HG02798 (cell line): ENCODE data around the gene CISD3.
"Not testable (repeated sequence)": the region's sequence is repeated elsewhere in the genome, so short reads cannot be mapped to it uniquely, and the experiment has no call there.

Source experiments
- ATAC-seq: cut with Tn5 transposase; IDR thresholded peaks from one replicate; pipeline ENCODE4 v1.9.1; 2021; ENCODE audit warnings: mild to moderate bottlenecking; ENCODE audit not compliant: unreplicated experiment, poor library complexity

CISD3 gene

DNA sequence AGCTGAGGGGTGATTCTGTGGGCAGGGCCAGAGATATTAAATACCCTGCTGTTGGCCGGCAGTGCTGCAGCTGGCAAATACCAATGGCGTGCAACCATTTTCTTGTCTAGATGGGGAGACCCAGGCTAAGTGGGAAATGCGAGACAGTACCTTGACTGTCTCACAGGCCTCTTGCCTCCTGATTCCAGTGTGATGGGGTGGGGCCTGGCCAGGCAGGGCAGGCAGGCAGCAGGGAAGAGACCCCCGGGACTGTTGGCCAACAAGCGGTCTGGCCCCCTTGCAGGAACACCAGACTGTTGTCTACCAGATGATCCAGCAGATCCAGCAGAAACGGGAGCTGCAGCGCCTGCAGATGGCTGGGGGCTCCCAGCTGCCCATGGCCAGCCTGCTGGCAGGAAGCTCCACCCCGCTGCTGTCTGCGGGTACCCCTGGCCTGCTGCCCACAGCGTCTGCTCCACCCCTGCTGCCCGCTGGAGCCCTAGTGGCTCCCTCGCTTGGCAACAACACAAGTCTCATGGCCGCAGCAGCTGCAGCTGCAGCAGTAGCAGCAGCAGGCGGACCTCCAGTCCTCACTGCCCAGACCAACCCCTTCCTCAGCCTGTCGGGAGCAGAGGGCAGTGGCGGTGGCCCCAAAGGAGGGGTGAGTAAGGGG, 5.7 kb upstream of the CISD3 start:
- no peak for ATAC-seq

DNA sequence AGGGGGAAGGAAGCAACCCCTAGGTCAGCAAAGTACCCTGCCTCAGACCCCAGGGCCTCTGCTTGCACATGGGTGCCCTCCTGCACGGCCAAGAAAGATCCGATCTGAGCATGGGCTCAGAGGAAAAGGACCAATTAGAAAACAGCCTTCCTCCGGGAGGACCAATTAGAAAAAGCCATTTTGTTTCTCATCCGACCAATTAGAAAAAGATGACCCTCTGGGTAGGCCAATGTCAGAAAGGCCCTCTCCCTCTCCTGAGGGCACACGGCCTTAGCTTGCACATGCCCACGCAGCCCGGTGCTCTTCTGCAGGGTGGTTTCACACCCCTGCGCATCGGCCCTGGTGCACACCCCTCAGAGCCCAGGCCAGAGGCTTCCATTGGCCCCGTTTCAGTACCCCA, 5.1 kb upstream of the CISD3 start:
- ATAC-seq: no peak

DNA sequence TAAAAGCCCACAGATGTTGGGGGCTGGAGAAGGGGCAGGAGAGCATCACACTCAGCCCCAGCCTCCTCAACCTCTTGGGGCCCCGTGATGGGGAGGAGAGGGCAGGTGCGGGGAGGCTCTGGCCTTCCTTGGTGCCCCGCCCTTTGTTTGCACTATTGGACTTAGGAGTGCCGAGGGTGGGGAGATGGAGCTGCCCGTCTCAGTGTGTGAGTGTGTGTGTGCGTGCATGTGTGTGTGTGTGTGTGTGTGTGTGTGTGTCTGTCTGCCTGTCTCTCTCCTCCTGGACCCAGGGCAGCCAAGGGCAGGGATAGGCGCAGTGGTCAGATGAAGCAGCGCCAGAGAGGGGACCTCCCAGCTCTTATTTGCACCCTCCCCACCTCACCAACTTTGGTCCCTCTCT, 4.0 kb upstream of the CISD3 start:
- not testable (repeated sequence) for ATAC-seq

DNA sequence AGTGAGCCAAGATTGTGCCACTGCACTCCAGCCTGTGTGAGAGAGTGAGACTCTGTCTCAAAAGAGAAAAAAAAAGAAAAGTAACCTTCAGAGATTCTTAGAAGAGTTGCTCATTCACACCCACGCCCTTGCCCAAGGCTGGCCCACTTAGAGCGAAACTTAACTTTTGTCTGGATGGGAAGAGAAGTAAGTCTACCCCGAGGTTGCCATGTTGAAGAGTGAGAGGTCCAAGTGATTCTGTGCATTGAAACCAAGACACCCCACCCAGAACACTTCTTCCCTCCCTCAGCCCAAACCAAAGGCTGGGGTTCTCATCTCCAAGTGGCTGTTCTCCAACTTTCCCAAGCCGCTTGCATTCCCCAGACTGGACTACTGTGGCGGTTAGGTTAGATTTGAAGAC, 2.4 kb upstream of the CISD3 start:
- no peak for ATAC-seq

DNA sequence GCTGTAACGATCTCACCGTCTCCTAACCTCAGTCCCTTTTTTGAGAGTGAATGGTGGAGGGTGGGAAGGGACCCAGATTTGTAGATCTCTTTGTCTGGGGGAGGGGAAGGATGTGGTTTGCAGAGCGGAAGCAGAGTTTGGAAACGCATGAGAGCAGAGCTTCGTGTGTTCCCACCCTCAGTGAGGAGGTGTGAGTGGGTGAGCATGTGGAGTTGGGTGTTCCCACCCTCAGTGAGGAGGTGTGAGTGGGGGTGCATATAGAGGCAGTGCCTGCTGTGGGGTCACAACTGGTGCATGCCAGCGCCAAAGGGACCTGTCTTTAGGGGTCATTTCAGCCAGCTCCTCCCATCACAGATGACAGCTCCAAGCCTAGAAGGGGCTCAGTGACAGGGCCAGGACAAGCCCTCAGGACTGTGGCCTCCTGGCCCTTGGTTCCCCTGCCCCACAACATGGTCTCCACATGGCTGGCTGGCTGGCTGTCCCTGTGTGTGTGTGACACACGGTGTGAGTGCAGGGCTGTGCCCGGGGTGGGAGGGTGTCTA, 1.8 kb upstream of the CISD3 start:
- ATAC-seq: no peak

DNA sequence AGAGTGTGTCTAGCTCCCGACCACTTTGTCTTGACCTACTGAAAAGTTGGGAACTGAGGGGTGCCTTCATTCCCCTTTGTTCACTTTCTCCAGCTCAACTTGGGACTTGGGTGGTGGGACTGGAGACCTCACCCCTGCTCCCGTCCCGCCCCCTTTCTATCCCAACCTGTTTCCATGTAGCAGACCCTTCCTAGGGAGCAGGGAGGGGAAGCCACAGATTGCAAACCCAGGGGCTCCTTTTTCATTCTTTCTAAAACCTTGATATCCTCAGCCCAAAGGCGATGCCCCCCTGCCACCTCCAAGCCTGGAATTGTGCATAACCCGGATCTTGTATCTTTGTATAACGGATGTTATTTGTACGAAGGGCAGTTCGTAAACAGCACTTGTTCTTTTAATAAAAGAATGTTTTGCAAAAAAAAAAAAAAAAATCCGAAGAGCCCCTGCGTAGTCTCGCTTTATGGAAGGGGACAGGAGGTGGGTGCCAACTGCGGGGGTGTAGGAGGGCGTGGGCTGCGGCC, 714 bp upstream of the CISD3 start:
- no peak for ATAC-seq

DNA sequence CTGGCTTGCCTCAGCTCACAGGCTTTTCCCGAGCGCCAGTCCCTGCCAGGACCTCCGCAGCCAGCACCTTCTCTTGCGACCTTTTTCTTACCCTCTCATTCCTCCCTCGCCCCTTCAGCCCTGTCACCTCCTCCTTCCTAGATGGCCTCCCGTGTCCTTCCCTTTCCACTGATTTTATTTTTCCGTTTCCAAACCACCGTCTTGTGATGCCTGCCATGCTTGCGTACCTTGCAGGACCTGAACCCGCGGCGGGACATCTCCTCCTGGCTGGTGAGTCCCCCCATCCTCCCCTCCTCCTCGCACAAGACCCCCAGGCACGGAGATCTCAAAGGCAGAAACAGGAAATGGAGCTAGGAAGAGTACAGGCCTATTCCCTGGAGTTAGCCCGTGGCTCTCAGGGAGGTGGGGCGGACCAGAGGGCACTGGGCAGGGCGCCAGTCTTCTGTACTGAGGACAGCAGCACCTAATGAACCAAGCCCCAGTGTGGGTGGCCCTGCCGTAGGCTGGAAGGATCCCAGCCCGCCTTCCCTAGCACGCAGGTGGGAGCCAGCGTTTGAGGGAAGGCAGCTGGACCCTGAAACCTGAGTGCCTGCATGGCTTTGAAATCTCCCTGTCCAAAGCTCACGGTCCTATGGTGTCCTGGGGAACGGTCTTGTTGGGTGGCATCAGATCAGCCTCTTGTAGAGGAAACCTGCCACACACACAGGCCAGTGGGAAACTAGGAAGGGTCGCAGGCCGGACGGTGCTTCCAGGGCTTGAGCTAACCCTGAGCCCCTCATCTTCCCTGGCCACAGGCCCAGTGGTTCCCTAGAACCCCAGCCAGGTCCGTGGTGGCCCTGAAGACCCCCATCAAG, 612 bp downstream of the CISD3 start:
- ATAC-seq: no peak

DNA sequence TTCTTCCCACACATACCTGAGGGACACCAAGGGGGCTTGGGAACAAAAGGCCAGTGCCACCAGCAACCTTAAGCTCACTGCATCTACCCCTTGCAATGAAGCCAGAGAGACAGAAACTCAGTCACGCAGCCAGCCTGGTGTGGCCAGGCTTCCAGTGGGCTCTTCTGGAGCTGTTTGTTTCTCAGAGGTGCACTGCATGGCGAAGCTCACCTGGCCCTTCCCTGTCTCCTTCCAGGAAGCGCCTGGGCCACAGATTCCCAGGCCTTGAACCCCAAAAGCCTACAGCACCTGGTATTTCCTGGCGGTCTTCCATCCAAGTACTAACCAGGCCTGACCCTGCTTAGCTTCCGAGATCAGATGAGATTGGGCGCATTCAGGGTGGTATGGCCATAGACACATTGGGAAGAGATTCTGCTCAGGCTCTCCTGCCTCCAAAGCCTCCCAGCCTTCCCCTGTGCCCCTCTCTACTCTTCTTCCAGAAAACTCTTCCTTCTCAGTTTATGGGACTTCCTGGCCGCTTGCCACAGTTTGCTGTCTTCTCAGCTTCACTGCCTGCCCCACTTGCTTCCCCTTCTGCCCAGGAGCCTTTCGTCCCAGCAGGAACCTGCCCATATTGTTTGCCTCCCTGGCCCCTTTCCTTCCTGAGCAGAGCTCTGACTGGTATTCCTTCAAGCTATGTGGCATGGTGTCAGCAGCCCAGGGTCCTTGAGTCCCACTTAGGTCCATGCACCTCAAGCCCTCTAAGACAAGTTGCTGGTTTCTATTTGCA, 1.6 kb downstream of the CISD3 start:
- no peak for ATAC-seq

DNA sequence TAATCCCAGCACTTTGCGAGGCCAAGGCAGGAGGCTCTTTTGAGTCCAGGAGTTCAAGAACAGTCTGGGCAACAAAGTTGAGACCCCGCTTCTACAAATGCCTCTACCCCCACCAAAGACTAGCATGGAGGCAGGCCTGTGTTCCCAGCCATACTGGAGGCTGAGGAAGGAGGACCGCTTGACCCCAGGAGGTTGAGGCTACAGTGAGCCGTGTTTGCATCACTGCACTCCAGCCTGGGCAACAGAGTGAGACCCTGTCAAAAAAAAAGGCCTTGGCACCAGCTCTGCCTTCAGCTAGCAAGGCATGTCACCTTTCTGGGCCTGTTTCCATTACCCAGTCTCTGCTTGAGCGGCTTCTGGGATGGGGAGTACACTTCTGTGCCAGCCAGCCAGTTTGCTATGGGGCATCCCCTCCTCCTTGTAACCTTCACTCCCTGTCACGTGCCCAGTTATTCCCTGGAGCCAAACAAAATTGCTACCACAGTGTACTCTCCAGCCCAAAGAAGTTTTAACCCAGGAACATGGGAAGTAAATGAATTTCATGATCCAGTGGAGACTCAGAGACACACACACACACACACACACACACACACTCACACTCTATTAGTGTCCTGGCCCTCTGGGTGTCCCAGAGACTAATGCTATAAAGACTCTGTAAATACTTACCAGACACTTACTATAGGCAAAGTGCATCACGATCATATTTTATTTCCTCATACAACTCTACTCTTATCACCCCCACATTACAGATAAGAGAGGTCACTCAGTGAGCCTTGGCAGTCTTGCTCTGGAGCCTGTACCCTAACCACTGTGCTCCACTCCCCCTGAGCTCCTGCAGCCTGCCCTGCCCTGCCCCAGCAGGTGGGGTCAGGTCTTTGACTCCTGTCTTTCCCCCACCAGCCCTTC, 2.5 kb downstream of the CISD3 start:
- ATAC-seq: no peak

DNA sequence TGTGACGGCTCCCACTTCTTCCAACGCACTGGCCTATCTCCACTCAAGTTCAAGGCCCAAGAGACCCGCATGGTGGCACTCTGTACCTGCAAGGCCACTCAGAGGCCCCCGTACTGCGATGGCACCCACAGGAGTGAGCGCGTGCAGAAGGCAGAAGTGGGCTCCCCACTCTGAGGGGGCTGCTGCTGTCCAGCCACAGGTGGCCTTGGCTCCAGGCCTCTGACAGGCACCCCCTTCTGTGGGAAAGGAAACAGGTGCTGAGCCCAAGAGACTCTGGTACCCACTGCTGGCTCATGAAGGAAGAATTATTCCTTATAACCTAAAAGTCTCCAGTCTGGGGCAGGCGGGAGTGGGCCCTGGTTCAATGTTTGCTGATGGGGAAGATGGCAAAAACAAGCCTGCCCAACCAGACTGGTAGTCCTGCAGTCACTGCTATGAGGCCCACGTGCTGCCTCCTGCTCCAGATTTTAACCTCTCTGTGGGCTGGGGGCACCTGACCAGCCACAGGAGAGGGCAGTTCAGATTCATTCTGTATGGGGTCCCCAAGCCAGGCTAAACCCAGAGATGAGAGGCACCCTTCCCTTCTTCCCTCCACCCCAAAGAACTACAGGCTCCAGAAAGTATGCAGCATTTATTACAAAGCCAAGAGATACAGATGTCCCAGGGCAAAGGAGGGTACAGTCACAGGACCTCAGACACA, 3.3 kb downstream of the CISD3 start:
- no peak for ATAC-seq

DNA sequence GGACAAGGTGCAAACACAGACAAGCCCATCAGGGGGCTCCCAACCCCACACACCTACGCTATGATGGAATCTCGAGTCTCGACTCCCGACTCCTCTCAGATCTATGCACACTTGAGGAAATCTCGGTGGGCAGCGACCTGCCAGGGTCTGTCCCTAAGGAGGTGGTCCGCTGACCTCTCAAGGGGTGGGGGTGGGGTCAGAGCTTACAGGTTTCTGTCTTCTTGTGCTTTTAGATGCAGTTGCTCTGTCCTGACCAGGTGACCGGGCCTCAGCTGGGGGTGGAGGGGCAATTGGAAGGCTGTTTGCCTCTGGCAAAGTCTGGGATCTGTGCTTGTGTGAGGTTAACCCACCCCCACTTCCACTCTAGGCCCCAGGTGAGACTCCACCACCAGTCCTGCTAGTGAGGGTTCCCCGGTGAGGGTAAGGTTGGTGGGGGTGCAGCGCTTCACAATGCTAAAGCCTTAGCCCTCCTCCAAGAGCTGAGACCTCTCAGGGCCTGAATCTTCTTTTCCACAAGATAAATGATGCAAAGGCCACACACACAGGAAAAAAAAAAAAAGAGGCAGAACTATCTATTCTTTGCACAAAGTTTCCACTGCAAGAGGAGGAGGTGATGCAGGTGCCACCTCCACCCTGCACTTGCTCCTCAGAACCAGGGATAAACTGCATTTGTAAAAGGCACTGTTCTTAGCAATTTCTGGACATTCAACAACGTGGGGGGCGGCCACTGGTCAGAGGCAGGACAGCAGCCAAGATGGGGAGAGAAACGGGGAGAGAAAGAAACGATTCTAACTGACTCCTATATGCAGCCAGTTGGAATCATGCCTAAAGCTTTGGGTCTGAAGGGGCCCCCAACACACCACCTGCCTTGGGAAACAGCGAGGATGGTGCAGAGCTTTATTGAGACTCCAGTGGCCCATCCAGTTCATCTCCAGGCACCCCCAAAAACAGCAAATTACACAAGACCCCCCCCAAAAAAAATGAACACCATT, 4.1 kb downstream of the CISD3 start:
- no peak for ATAC-seq

DNA sequence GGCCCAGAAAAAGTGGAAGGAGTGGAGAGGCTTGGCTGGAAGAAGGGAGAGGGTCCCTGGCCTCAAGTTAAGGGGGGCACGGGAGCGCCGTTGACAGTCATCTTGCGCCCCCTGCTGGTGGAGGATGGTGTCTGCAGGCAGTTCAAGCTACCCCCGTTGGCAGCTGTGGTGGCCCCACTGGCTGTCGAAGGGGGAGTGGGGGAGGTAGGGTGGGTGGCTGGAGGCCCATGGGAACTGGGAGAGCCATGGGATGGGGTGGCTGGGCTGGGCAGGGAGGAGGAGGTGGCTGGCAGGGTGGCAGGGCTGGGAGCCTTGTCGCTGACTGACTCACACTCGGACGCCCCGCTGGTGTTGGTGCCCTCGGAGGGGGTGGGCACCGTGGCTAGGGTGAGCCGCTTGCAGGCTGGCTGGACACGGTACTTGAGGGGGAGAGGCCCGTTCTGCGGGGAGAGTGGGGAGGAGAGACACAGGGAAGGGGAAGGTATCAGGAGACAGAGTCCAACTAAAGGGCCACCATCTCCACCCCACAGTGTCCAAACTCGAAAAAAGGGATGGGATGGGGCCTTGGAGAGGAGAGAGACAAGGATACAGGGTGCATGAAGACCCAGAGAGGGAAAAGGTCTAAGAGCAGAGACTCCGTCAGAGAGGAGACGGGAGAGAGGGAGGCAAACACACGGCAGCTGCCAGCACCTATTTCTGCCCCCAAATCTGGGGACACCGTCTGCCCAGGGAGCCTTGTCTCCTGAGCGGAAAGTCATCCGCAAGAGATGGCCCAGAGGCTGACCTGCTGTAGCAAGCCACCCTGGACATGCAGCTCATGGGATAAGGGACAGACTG, 5.2 kb downstream of the CISD3 start:
- ATAC-seq: no peak

DNA sequence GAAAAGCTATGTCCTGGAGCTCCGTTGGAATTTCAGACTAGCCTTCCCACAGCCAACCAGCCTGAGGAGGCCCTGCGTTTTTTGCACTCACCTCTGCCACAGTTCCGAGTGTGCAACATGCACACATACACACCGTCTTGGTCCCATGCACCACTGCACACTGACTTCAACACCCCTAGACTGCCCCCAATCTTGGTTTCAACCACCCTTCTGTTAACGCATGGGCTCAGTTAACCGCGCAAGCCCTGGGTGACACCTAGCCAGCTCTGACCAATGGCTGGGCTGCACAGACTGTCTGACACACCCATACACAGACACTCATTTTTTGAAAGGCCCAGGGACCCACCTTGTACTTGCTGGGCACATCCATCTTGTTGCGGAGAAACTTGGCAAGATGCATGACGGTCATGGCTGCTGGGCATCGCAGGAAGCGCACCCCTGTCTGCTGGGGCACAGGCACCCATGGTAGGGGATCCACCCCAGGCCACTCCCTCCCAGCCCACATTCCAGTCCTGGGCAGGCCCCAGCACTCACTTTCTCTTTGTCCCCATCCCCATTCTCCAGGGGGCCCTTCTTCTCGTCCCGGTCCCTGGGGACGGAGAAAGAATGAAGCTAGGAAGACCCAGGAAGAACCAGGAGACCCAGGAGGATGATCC, 8.0 kb downstream of the CISD3 start:
- ATAC-seq: no peak

DNA sequence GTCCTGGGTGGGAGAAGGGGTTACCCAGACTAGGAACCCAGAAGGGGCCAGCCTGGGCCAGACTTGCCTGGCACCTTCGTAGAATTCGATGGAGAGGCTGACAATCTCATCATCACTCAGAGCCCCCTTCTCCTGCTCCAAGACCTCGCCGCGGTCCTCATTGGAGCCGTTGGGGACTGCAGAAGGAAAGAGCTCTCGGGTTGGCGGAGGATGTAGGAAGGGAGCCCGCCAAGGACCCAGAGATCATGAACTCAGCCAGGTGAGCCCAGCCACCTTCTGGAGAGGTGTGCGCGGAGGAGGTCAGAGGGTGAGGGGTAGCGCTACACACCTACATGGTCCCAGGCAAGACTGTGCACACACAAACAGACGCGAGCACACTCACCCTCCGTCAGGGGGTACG, 8.5 kb downstream of the CISD3 start:
- ATAC-seq: no peak

DNA sequence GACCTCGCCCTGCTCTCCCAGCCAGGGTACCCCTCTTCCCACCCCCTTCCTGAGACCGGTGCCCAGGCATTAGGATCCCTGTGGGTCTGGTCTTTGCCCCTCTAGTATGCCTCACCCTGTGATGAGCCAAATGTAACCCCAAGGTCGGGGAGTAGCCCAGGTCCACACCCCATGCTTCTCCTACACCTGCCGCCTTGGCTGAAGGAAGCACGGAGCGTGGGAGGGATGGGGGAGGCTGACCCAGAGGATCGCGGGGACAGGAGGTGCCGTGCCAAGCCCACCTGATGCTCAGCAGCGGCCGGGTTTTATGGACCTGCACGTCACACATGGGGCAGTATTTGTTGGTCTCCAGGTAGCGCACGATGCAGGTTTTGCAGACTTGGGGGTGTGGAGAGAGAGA, 9.2 kb downstream of the CISD3 start:
- ATAC-seq: no peak

DNA sequence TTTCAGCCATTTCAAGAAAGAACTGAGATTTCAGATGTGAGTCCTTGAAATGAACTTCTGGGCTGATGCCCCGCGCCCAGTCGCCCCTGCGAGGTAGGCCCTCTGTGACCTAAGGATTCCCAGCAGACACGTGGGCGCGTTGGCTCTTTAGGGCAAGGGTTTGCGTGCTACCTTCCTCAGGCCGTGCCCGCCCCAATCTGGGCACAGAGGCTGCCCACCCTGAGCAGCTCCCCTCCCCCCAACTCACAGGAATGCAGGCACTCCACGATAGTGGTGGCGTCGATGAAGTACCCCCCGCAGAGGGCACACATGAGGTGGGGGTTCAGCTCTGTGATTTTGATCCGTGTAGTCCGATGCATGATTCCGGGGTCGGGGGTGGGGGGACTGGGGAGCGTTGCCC, 9.9 kb downstream of the CISD3 start:
- ATAC-seq: no peak

DNA sequence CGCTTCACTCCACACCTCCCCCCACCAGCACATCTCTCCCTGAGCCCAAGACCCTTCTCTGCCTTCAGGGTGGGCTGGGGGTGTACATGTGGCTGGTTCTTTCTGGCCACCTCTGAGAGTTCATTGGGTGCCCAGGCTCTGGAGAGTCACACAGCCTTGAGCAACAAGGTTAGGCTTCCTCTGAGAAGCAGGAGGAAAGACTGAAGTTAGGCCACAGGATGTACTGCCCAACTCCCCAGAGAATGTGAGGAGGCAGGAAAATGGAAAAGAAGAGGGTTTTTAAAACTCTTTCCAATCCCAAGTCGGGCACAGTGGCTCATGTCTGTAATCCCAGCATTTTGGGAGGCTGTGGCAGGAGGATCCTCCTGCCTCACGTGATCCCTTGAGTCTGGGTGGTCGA, 10.7 kb downstream of the CISD3 start:
- no peak for ATAC-seq
